K562 (cell line): ENCODE results near the gene LZTR1. TPM values are rescaled to one million over a fixed set of nuclear protein-coding genes. Genes with fewer than 3 reads are reported as not detected.

Experiments
- ADNP ChIP-seq: fragments of 200-800 bp; sonication (Bioruptor generic); IDR thresholded peaks from 2 replicates; pipeline ENCODE4 v1.6.1; 2016; ENCODE audit warnings: missing genetic modification characterization, missing compliant biosample characterization
- CHD7 ChIP-seq: fragments of 200-600 bp; sonication (generic); IDR thresholded peaks from one replicate; pipeline ENCODE4 v1.6.1; 2012; ENCODE audit warnings: mild to moderate bottlenecking, low read depth, low read length, inconsistent platforms
- CREM ChIP-seq: IDR thresholded peaks from 2 replicates; pipeline ENCODE4 v1.6.1; 2014; ENCODE audit warnings: antibody characterized with exemption, low read depth
- ERF ChIP-seq: fragments of 450-650 bp; formaldehyde crosslinking; IDR thresholded peaks from 2 replicates; pipeline ENCODE4 v1.4.0; 2020; ENCODE audit warnings: mild to moderate bottlenecking, mixed read lengths
- FIP1L1 ChIP-seq: fragments of 200-400 bp; formaldehyde crosslinking; IDR thresholded peaks from 2 replicates; pipeline ENCODE4 v1.6.1; 2018; ENCODE audit warnings: mild to moderate bottlenecking, low read depth, low read length; ENCODE audit not compliant: poor library complexity, severe bottlenecking
- KDM4B ChIP-seq, 2 experiments: fragments of 450-650 bp in 1 of 2; sonication (generic) in 1 of 2; IDR thresholded peaks; 2 replicates each; pipeline ENCODE4 v1.6.1; 2016 to 2017; ENCODE audit warnings: borderline replicate concordance in 2 of 2, antibody characterized with exemption in 1 of 2, low read depth in 1 of 2, mild to moderate bottlenecking in 1 of 2
- PTBP1 ChIP-seq: fragments of 200-400 bp; formaldehyde crosslinking; IDR thresholded peaks from 2 replicates; pipeline ENCODE4 v1.6.1; 2017; ENCODE audit warnings: low read depth, low read length
- SAFB ChIP-seq: fragments of 200-400 bp; formaldehyde crosslinking; IDR thresholded peaks from 2 replicates; pipeline ENCODE4 v1.6.1; 2017; ENCODE audit warnings: low read depth, low read length, borderline replicate concordance
- ZNF212 ChIP-seq: fragments of 450-650 bp; formaldehyde crosslinking; IDR thresholded peaks from 2 replicates; pipeline ENCODE4 v1.4.0; 2020; ENCODE audit warnings: mild to moderate bottlenecking
- ZNF274 ChIP-seq: IDR thresholded peaks from 2 replicates; pipeline ENCODE4 v1.6.1; 2011; ENCODE audit warnings: low read depth, mild to moderate bottlenecking, low read length, moderate library complexity, borderline replicate concordance
- polyA plus RNA-seq, 8 experiments: library from polyadenylated mRNA; depleted of rRNA in 4 of 8; stranded (reverse) in 5 of 8; unstranded in 3 of 8; fragments of >200 nt; fragmentation: Nextera tagmentation in 2 of 8; fragmentation: Illumina TruSeq in 1 of 8; extraction: Ambion mirVana in 2 of 8; extraction: Trizol in 1 of 8; gene quantifications; 2 replicates each; pipeline versions ENCODE4 v1.2.1 to v1.2.3, GENCODE V29; 2011 to 2014; ENCODE audit warnings: inconsistent platforms in 1 of 8, missing spikeins in 1 of 8
- total RNA-seq, 7 experiments: library from RNA; depleted of rRNA in 6 of 7; stranded (reverse); fragments of >200 nt in 6 of 7; fragmentation: Illumina TruSeq in 2 of 7; extraction: Trizol in 2 of 7; gene quantifications; 2 replicates each; pipeline versions ENCODE4 v1.2.1 to v1.2.3, GENCODE V29; 2011 to 2021; ENCODE audit warnings: low replicate concordance in 1 of 7
- TF ChIP-seq, protein P1 (sequence below), 2 experiments: fragments of 450-650 bp; IDR thresholded peaks; 2 replicates each; pipeline ENCODE4 v1.6.1; 2018; ENCODE audit warnings: mild to moderate bottlenecking in 2 of 2, low read depth in 1 of 2; ENCODE audit not compliant: partially characterized antibody in 2 of 2

LZTR1 gene
- total and polyA plus RNA-seq, 9 of the 15 experiments (the other 6 are each of a cell fraction or from before 2014, with no cell fraction given), result 2.2 to 135 (median 63.0) TPM

DNA sequence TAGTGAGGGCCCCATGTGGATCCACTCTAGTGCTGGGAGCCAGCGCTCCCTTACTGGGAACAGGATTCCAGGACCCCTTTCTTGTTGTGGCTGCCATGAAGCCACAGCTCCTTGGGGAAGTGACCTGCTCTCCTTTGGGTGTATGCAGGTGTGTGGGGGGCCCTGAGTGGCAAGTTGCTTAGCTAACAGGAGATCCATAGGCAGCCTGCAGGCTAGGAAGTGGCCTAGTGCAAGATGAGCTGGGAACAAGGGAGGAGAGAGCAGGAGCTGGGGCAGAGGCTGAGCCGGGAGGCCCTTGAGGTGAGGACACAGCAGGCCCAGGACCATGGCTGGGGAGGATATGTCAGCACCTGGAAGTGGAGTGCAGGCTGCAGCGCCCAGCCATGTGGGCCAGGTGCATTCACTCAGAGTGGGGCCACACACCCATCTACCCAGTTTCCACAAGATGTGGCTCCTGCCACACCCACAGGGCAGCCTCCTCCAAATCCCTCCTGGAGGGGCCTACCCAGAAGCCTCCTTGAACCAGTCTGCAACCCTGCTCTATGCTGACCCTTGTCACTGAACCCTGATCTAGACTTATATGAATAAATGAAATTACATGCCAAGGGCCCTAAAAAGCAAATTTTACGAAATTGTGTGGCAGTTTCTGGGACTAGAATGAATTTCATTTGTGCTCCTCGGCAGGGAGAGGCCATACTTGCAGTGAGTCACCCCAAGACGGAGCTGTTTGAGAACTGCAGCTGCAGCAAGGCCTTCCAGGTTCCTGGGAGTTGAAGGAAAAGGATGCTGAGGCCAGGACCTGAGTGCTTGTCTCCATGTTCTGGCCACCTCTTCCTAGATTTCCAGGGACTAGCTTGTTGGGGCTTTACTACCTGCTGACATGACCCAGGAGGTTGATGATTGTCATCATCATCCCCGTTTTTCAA is 16.6 kb downstream of the LZTR1 start (continued):
- TF ChIP-seq ADNP (tag) (no peak), ERF (CRISPR knock-in tag) (peak; percentile 71), KDM4B (IDR thresholded peaks at IDR 0.05; ENCODE audit: borderline replicate concordance in 2 of 2, low read depth in 1 of 2) (no peak), SAFB (no peak), PTBP1 (no peak), ZNF274 (no peak), ZNF212 (CRISPR knock-in tag) (peak; percentile 5; the same call in 1 of the 2 replicates), FIP1L1 (no peak), CREM (no peak), CHD7 (peak; percentile 36)
- TF ChIP-seq, protein P1, sequence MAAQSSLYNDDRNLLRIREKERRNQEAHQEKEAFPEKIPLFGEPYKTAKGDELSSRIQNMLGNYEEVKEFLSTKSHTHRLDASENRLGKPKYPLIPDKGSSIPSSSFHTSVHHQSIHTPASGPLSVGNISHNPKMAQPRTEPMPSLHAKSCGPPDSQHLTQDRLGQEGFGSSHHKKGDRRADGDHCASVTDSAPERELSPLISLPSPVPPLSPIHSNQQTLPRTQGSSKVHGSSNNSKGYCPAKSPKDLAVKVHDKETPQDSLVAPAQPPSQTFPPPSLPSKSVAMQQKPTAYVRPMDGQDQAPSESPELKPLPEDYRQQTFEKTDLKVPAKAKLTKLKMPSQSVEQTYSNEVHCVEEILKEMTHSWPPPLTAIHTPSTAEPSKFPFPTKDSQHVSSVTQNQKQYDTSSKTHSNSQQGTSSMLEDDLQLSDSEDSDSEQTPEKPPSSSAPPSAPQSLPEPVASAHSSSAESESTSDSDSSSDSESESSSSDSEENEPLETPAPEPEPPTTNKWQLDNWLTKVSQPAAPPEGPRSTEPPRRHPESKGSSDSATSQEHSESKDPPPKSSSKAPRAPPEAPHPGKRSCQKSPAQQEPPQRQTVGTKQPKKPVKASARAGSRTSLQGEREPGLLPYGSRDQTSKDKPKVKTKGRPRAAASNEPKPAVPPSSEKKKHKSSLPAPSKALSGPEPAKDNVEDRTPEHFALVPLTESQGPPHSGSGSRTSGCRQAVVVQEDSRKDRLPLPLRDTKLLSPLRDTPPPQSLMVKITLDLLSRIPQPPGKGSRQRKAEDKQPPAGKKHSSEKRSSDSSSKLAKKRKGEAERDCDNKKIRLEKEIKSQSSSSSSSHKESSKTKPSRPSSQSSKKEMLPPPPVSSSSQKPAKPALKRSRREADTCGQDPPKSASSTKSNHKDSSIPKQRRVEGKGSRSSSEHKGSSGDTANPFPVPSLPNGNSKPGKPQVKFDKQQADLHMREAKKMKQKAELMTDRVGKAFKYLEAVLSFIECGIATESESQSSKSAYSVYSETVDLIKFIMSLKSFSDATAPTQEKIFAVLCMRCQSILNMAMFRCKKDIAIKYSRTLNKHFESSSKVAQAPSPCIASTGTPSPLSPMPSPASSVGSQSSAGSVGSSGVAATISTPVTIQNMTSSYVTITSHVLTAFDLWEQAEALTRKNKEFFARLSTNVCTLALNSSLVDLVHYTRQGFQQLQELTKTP (IDR thresholded peaks at IDR 0.05; ENCODE audit: low read depth in 1 of 2, partially characterized antibody in 2 of 2), result no peak
